Loucy (cell line): ENCODE measurements around the gene TRAF3IP1.

Experiments used
- EZH2phosphoT487 ChIP-seq: fragments of 200-600 bp; IDR thresholded peaks from 2 replicates; pipeline ENCODE4 v1.6.1; 2018; ENCODE audit warnings: antibody characterized with exemption, mild to moderate bottlenecking, moderate library complexity, borderline replicate concordance
- TF ChIP-seq, protein P1 (sequence below): fragments of 200-600 bp; sonication (generic); conservative IDR thresholded peaks from 2 replicates; pipeline ENCODE4 v1.5.1; 2014; ENCODE audit warnings: mild to moderate bottlenecking, antibody characterized with exemption, low read length

DNA sequence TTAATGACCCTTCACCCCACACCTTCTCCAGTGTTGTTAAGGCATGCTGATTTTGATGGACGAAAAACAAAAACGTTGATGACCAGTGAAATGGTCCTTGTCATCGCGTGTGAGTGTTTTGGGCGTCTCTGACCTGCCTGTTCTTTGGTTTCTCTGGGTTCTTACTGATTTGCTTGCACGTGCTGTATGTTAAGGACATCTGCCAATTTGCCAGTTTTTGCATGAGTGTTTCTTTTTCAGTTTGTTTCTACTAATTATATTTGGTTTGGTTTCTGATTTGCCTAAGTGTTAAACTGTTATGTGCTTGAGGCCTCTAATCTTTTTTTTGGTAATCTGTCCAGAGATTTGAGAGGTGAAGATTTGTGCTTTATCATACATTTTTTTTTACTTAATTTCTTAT, 14.6 kb downstream of the TRAF3IP1 start:
- TF ChIP-seq, protein P1, sequence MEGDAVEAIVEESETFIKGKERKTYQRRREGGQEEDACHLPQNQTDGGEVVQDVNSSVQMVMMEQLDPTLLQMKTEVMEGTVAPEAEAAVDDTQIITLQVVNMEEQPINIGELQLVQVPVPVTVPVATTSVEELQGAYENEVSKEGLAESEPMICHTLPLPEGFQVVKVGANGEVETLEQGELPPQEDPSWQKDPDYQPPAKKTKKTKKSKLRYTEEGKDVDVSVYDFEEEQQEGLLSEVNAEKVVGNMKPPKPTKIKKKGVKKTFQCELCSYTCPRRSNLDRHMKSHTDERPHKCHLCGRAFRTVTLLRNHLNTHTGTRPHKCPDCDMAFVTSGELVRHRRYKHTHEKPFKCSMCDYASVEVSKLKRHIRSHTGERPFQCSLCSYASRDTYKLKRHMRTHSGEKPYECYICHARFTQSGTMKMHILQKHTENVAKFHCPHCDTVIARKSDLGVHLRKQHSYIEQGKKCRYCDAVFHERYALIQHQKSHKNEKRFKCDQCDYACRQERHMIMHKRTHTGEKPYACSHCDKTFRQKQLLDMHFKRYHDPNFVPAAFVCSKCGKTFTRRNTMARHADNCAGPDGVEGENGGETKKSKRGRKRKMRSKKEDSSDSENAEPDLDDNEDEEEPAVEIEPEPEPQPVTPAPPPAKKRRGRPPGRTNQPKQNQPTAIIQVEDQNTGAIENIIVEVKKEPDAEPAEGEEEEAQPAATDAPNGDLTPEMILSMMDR, result no peak
- TF ChIP-seq EZH2phosphoT487, result no peak
